Endodermal cell (in vitro differentiated cells): Measurements from ENCODE around the gene COA5. TPM values are rescaled to one million over a fixed set of nuclear protein-coding genes. Genes with fewer than 3 reads are reported as not detected.

Experiments
- DNase-seq: peaks from one replicate; pipeline ENCODE4 v3.0.0-alpha.2; 2017
- H3K27ac ChIP-seq: 2 replicates; pipeline ENCODE4 v1.5.1; 2013; ENCODE audit warnings: mild to moderate bottlenecking, low read depth, low read length, moderate library complexity
- H3K27me3 ChIP-seq: 2 replicates; pipeline ENCODE4 v1.6.1; 2013; ENCODE audit warnings: mild to moderate bottlenecking, low read length, moderate library complexity; ENCODE audit not compliant: insufficient read depth, control insufficient read depth, poor library complexity, severe bottlenecking
- H3K36me3 ChIP-seq: 2 replicates; pipeline ENCODE4 v1.7.0; 2013; ENCODE audit warnings: mild to moderate bottlenecking, low read length, moderate library complexity; ENCODE audit not compliant: control insufficient read depth, insufficient read depth
- H3K4me1 ChIP-seq: one replicate; pipeline ENCODE4 v1.7.0; 2013; ENCODE audit warnings: low read length; ENCODE audit not compliant: control insufficient read depth, insufficient read depth
- H3K4me3 ChIP-seq: 2 replicates; pipeline ENCODE4 v1.5.1; 2013; ENCODE audit warnings: mild to moderate bottlenecking, low read length, moderate library complexity
- H3K9ac ChIP-seq: 2 replicates; pipeline ENCODE4 v1.6.1; 2013; ENCODE audit warnings: mild to moderate bottlenecking, low read length, moderate library complexity; ENCODE audit not compliant: poor library complexity, severe bottlenecking; ENCODE audit errors: extremely low read depth
- H3K9me3 ChIP-seq: 2 replicates; pipeline ENCODE4 v1.6.1; 2013; ENCODE audit warnings: mild to moderate bottlenecking, low read length, moderate library complexity; ENCODE audit not compliant: control insufficient read depth
- H3K27ac Mint-ChIP-seq: 2 replicates; pipeline ENCODE4 v1.8.0; 2020; ENCODE audit warnings: mixed read lengths
- H3K27me3 Mint-ChIP-seq: 2 replicates; pipeline ENCODE4 v1.8.0; 2021; ENCODE audit warnings: mild to moderate bottlenecking, mixed read lengths; ENCODE audit not compliant: insufficient read depth
- H3K36me3 Mint-ChIP-seq: 2 replicates; pipeline ENCODE4 v1.8.0; 2020; ENCODE audit warnings: low read depth, mixed read lengths
- H3K4me1 Mint-ChIP-seq: 2 replicates; pipeline ENCODE4 v1.8.0; 2020; ENCODE audit warnings: mixed read lengths
- H3K4me3 Mint-ChIP-seq: 2 replicates; pipeline ENCODE4 v1.8.0; 2020; ENCODE audit warnings: mild to moderate bottlenecking, moderate library complexity, mixed read lengths
- H3K9me3 Mint-ChIP-seq: 2 replicates; pipeline ENCODE4 v1.8.0; 2020; ENCODE audit warnings: mild to moderate bottlenecking, mixed read lengths
- WGBS, 2 experiments: methylation state at CpG; one replicate each; pipeline versions ENCODE4 v1.1.5 to v1.1.7; 2013; ENCODE audit warnings: missing lambda C conversion rate in 2 of 2, mixed read lengths in 1 of 2; ENCODE audit not compliant: insufficient coverage in 1 of 2, insufficient read length in 1 of 2; 5-methylcytosine and 5-hydroxymethylcytosine counted together
- total RNA-seq, 2 donors: library from RNA; stranded (reverse); fragmentation: NEBNext Ultra II Directional in 1 of 2; extraction: Animal tissue kit (Norgen Biotek cat#: 25700) in 1 of 2; gene quantifications; 2 replicates in 1 of 2; 3 replicates in 1 of 2; pipeline ENCODE4 v1.2.1, GENCODE V29; 2021
- TF ChIP-seq, protein P1 (sequence below): fragments of 200-600 bp; sonication (generic); conservative IDR thresholded peaks from 2 replicates; pipeline ENCODE4 v1.5.0; 2021; ENCODE audit warnings: antibody characterized with exemption, mild to moderate bottlenecking

COA5 gene
- total RNA-seq, 2 donors from 2014 or later, result 34.1 to 44.9 TPM

DNA sequence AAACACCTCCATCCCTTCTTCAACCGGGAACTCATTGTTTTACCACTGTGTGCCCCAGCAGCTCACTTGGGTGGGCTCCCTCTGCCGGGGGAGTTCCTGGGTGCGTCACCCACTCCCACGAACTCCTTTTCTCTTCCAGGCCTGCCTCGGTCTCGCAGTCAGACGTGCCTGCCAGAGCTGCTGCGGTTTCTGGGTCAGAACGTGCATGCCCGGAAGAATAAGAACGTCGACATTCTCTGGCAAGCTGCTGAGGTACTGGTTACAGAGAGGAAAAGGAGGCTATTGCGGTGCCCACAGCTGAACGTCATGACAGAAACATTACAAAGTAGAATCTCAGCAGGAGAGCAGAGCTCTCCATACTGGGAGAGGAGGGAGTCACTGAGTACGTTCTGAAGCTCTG is 35.6 kb downstream of the COA5 start:
- H3K27me3 ChIP-seq, result no peaks in the 10 kb centered on the region
- WGBS, 2 experiments, result 90 to 96% methylated on average over 13 to 15 of the region's 15 CpGs
- Mint-ChIP-seq H3K36me3 (peaks cover 72% of the 10 kb centered on the region), H3K9me3 (no peaks in the 10 kb centered on the region), H3K27ac (no peak overlapping the region), H3K4me3 (no peak overlapping the region), H3K4me1 (no peaks in the 10 kb centered on the region), H3K27me3 (no peaks in the 10 kb centered on the region)
- peaks cover 99% of the 10 kb centered on the region for H3K36me3 ChIP-seq
- H3K4me1 ChIP-seq, result no peaks in the 10 kb centered on the region
- no peaks in the 10 kb centered on the region for H3K9me3 ChIP-seq
- TF ChIP-seq, protein P1, sequence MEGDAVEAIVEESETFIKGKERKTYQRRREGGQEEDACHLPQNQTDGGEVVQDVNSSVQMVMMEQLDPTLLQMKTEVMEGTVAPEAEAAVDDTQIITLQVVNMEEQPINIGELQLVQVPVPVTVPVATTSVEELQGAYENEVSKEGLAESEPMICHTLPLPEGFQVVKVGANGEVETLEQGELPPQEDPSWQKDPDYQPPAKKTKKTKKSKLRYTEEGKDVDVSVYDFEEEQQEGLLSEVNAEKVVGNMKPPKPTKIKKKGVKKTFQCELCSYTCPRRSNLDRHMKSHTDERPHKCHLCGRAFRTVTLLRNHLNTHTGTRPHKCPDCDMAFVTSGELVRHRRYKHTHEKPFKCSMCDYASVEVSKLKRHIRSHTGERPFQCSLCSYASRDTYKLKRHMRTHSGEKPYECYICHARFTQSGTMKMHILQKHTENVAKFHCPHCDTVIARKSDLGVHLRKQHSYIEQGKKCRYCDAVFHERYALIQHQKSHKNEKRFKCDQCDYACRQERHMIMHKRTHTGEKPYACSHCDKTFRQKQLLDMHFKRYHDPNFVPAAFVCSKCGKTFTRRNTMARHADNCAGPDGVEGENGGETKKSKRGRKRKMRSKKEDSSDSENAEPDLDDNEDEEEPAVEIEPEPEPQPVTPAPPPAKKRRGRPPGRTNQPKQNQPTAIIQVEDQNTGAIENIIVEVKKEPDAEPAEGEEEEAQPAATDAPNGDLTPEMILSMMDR, result no peak
- no peak overlapping the region for H3K4me3 ChIP-seq
- no peak overlapping the region for H3K27ac ChIP-seq
- H3K9ac ChIP-seq, result no peak overlapping the region
- no peak for DNase-seq

DNA sequence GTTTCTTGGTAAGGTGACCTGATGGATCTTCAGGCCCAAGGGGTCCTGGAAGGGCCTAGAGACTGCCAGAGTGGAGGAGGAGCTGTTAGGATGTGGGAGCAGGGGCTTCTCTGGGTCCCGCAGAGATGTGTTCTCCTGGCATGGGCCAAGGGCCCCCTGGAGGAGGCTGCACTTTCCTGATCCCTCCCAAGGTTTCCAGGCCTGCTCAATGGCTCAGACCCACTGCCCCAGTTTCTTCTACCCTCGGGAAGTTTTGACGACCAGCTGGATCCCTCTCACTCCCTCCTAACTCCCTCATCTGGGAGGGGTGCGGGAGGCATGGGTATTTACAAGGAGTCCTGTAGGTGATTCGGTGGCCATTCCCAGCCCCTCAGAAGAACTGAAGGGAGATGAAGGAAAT is 36.1 kb downstream of the COA5 start:
- no peak overlapping the region for H3K9ac ChIP-seq
- no peaks in the 10 kb centered on the region for H3K27me3 Mint-ChIP-seq
- H3K4me1 ChIP-seq, result no peaks in the 10 kb centered on the region
- no peak overlapping the region for H3K4me3 Mint-ChIP-seq
- no peaks in the 10 kb centered on the region for H3K27me3 ChIP-seq
- peaks cover 98% of the 10 kb centered on the region for H3K36me3 ChIP-seq
- H3K4me1 Mint-ChIP-seq, result no peaks in the 10 kb centered on the region
- no peaks in the 10 kb centered on the region for H3K9me3 ChIP-seq
- no peak overlapping the region for H3K27ac Mint-ChIP-seq
- WGBS, 2 experiments, result 87% methylated on average over 5 of the region's 5 CpGs; no CpG with 5 or more reads in 1 of the 2 experiments
- DNase-seq, result no peak
- no peak overlapping the region for H3K27ac ChIP-seq
- no peak overlapping the region for H3K4me3 ChIP-seq
- H3K36me3 Mint-ChIP-seq, result peaks cover 72% of the 10 kb centered on the region
- TF ChIP-seq, protein P1, result no peak
- no peaks in the 10 kb centered on the region for H3K9me3 Mint-ChIP-seq

DNA sequence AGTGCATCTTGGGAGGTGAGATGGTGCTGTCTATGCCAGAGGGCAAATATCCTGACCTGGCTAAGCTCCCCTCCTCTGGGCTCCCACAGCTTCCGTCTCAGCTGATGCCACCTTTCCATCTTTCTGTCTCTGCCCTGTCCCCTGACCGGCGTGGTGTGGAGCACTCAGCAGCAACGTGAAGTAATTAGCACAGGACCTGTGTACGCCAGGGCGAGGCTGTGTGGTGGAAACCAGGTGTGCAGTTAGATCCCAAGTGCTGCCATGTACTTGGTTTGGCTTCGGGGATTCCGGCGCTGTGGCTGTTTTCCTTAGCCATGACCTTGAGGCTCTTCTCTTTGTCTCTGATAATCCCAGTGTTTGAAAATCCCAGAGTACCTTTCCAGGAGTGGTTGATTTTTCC is 36.5 kb downstream of the COA5 start:
- H3K27me3 Mint-ChIP-seq, result no peaks in the 10 kb centered on the region
- H3K36me3 ChIP-seq, result peaks cover 98% of the 10 kb centered on the region
- H3K36me3 Mint-ChIP-seq, result peaks cover 75% of the 10 kb centered on the region
- no peak for DNase-seq
- H3K4me1 Mint-ChIP-seq, result no peaks in the 10 kb centered on the region
- no peak overlapping the region for H3K4me3 Mint-ChIP-seq
- H3K9me3 Mint-ChIP-seq, result no peaks in the 10 kb centered on the region
- WGBS, 2 experiments, result 97 to 99% methylated on average over 9 of the region's 9 CpGs
- H3K27ac ChIP-seq, result no peak overlapping the region
- H3K4me1 ChIP-seq, result no peaks in the 10 kb centered on the region
- H3K9ac ChIP-seq, result no peak overlapping the region
- H3K4me3 ChIP-seq, result no peak overlapping the region
- no peaks in the 10 kb centered on the region for H3K27me3 ChIP-seq
- TF ChIP-seq, protein P1, result no peak
- no peak overlapping the region for H3K27ac Mint-ChIP-seq
- no peaks in the 10 kb centered on the region for H3K9me3 ChIP-seq
